ENCODE results near the gene DCDC1. TPM values are rescaled to one million over a fixed set of nuclear protein-coding genes. Genes with fewer than 3 reads are reported as not detected.

DCDC1 gene
- total and polyA plus RNA-seq, 4 experiments from 2014 or later = 0.14 to 0.29 (median 0.17) TPM; not detected in 1

- Histone ChIP-seq H3K4me3 (ENCODE audit: low read length in 2 of 2) (no peak overlapping the region), H3K36me3 (ENCODE audit: insufficient read depth, low read length) (no peaks in the 10 kb centered on the region), H3K27me3 (ENCODE audit: insufficient read depth, low read length) (no peaks in the 10 kb centered on the region), H3K4me1 (ENCODE audit: insufficient read depth, low read length) (no peaks in the 10 kb centered on the region), H3K9me3 (ENCODE audit: control insufficient read depth in 1 of 2, low read length in 2 of 2) (no peaks in the 10 kb centered on the region), H3K27ac (ENCODE audit: low read depth, low read length) (no peak overlapping the region)
- H3K27ac Mint-ChIP-seq = no peak overlapping the region
- no peak for DNase-seq
- ChIA-PET CTCF (ENCODE audit: partially characterized antibody) (interaction anchor here (1.3 kb wide), 1 partner anchor 13 kb away, joined by 3 read pairs; no protein-coding TSS in a partner anchor), POLR2A (ENCODE audit: partially characterized antibody) (no interaction called here)
- H3K27me3 Mint-ChIP-seq = no peaks in the 10 kb centered on the region
- no peaks in the 10 kb centered on the region for H3K4me1 Mint-ChIP-seq
- intact Hi-C loops (cut with micrococcal nuclease) = no loop called here
- no peak overlapping the region for H3K4me3 Mint-ChIP-seq
- peaks cover 0 to 5% (median 0%) of the 10 kb centered on the region in 8 donors for H3K9me3 Mint-ChIP-seq
- H3K36me3 Mint-ChIP-seq = no peaks in the 10 kb centered on the region
Measured at GRCh38 chr11:30859669-30860068, 509.9 kb downstream of the DCDC1 start.

- no peak overlapping the region for H3K27ac ChIP-seq (ENCODE audit: low read depth, low read length)
- Mint-ChIP-seq H3K27ac (no peak overlapping the region), H3K36me3 (no peaks in the 10 kb centered on the region), H3K4me1 (no peaks in the 10 kb centered on the region), H3K4me3 (no peak overlapping the region), H3K9me3 (peaks cover 0 to 5% (median 0%) of the 10 kb centered on the region in 8 donors), H3K27me3 (no peaks in the 10 kb centered on the region)
- POLR2A ChIA-PET (ENCODE audit: partially characterized antibody) = no interaction called here
- H3K4me1 ChIP-seq (ENCODE audit: insufficient read depth, low read length) = no peaks in the 10 kb centered on the region
- no peaks in the 10 kb centered on the region for H3K27me3 ChIP-seq (ENCODE audit: insufficient read depth, low read length)
- intact Hi-C loops (cut with micrococcal nuclease) = no loop called here
- H3K36me3 ChIP-seq (ENCODE audit: insufficient read depth, low read length) = no peaks in the 10 kb centered on the region
- no peaks in the 10 kb centered on the region for H3K9me3 ChIP-seq (ENCODE audit: control insufficient read depth in 1 of 2, low read length in 2 of 2)
- no peak for DNase-seq
- CTCF ChIA-PET (ENCODE audit: partially characterized antibody) = no interaction called here
- H3K4me3 ChIP-seq (ENCODE audit: low read length in 2 of 2) = no peak overlapping the region
Measured at GRCh38 chr11:30855383-30856006, 514.0 kb downstream of the DCDC1 start.

GRCh38 chr11:30853439-30853838 is 516.1 kb downstream of the DCDC1 start:
- H3K27me3 ChIP-seq (ENCODE audit: insufficient read depth, low read length) = no peaks in the 10 kb centered on the region
- ChIA-PET CTCF (ENCODE audit: partially characterized antibody) (no interaction called here), POLR2A (ENCODE audit: partially characterized antibody) (no interaction called here)
- Mint-ChIP-seq H3K4me3 (no peak overlapping the region), H3K27ac (no peak overlapping the region), H3K4me1 (no peaks in the 10 kb centered on the region), H3K36me3 (no peaks in the 10 kb centered on the region), H3K9me3 (peaks cover 0 to 3% (median 0%) of the 10 kb centered on the region in 8 donors), H3K27me3 (no peaks in the 10 kb centered on the region)
- no peak overlapping the region for H3K27ac ChIP-seq (ENCODE audit: low read depth, low read length)
- no peak overlapping the region for H3K4me3 ChIP-seq (ENCODE audit: low read length in 2 of 2)
- H3K4me1 ChIP-seq (ENCODE audit: insufficient read depth, low read length) = no peaks in the 10 kb centered on the region
- DNase-seq = no peak
- H3K36me3 ChIP-seq (ENCODE audit: insufficient read depth, low read length) = no peaks in the 10 kb centered on the region
- no peaks in the 10 kb centered on the region for H3K9me3 ChIP-seq (ENCODE audit: control insufficient read depth in 1 of 2, low read length in 2 of 2)
- intact Hi-C loops (cut with micrococcal nuclease) = no loop called here

DNA sequence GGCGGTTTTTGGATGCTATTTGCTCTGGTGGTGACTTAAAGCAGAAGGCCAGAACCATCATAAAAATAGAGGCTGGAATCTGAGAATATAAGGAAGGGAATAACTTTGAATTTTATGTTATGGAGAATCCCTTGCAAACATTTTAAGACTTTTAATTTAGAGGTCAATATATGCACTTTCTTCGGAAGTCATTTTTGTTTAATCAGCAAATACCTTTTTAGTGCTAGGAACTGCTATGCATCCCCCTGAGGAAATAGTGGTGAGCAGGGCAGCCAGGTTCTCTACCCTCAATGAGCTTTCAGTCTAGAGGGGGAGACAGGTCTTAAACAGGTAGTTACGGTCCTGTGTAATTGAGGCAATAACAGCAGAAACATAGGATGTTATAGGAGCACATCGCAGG is 516.9 kb downstream of the DCDC1 start:
- ChIA-PET POLR2A (ENCODE audit: partially characterized antibody) (no interaction called here), CTCF (ENCODE audit: partially characterized antibody) (no interaction called here)
- Histone ChIP-seq H3K4me3 (ENCODE audit: low read length in 2 of 2) (no peak overlapping the region), H3K9me3 (ENCODE audit: control insufficient read depth in 1 of 2, low read length in 2 of 2) (no peaks in the 10 kb centered on the region), H3K36me3 (ENCODE audit: insufficient read depth, low read length) (no peaks in the 10 kb centered on the region), H3K27me3 (ENCODE audit: insufficient read depth, low read length) (no peaks in the 10 kb centered on the region), H3K27ac (ENCODE audit: low read depth, low read length) (no peak overlapping the region), H3K4me1 (ENCODE audit: insufficient read depth, low read length) (no peaks in the 10 kb centered on the region)
- Mint-ChIP-seq H3K27ac (no peak overlapping the region), H3K9me3 (peaks cover 0 to 10% (median 4%) of the 10 kb centered on the region in 8 donors), H3K36me3 (no peaks in the 10 kb centered on the region), H3K4me3 (no peak overlapping the region), H3K27me3 (no peaks in the 10 kb centered on the region), H3K4me1 (no peaks in the 10 kb centered on the region)
- intact Hi-C loops (cut with micrococcal nuclease) = no loop called here
- DNase-seq = no peak

GRCh38 chr11:30852091-30852490 is 517.4 kb downstream of the DCDC1 start:
- Mint-ChIP-seq H3K36me3 (no peaks in the 10 kb centered on the region), H3K4me3 (no peak overlapping the region), H3K27ac (no peak overlapping the region), H3K9me3 (peaks cover 0 to 10% (median 5%) of the 10 kb centered on the region in 8 donors), H3K4me1 (no peaks in the 10 kb centered on the region), H3K27me3 (no peaks in the 10 kb centered on the region)
- ChIA-PET POLR2A (ENCODE audit: partially characterized antibody) (no interaction called here), CTCF (ENCODE audit: partially characterized antibody) (no interaction called here)
- Histone ChIP-seq H3K27ac (ENCODE audit: low read depth, low read length) (no peak overlapping the region), H3K36me3 (ENCODE audit: insufficient read depth, low read length) (no peaks in the 10 kb centered on the region), H3K27me3 (ENCODE audit: insufficient read depth, low read length) (no peaks in the 10 kb centered on the region), H3K4me3 (ENCODE audit: low read length in 2 of 2) (no peak overlapping the region), H3K9me3 (ENCODE audit: control insufficient read depth in 1 of 2, low read length in 2 of 2) (no peaks in the 10 kb centered on the region), H3K4me1 (ENCODE audit: insufficient read depth, low read length) (no peaks in the 10 kb centered on the region)
- intact Hi-C loops (cut with micrococcal nuclease) = no loop called here
- DNase-seq = no peak

- intact Hi-C loops (cut with micrococcal nuclease) = no loop called here
- Mint-ChIP-seq H3K4me3 (no peak overlapping the region), H3K9me3 (peaks cover 0 to 16% (median 8%) of the 10 kb centered on the region in 8 donors), H3K27ac (no peak overlapping the region), H3K27me3 (no peaks in the 10 kb centered on the region), H3K4me1 (no peaks in the 10 kb centered on the region), H3K36me3 (no peaks in the 10 kb centered on the region)
- no peak overlapping the region for H3K27ac ChIP-seq (ENCODE audit: low read depth, low read length)
- ChIA-PET CTCF (ENCODE audit: partially characterized antibody) (no interaction called here), POLR2A (ENCODE audit: partially characterized antibody) (no interaction called here)
- no peaks in the 10 kb centered on the region for H3K9me3 ChIP-seq (ENCODE audit: control insufficient read depth in 1 of 2, low read length in 2 of 2)
- H3K4me1 ChIP-seq (ENCODE audit: insufficient read depth, low read length) = no peaks in the 10 kb centered on the region
- no peaks in the 10 kb centered on the region for H3K36me3 ChIP-seq (ENCODE audit: insufficient read depth, low read length)
- H3K27me3 ChIP-seq (ENCODE audit: insufficient read depth, low read length) = no peaks in the 10 kb centered on the region
- H3K4me3 ChIP-seq (ENCODE audit: low read length in 2 of 2) = no peak overlapping the region
- DNase-seq = no peak
Measured at GRCh38 chr11:30837252-30837651, 532.3 kb downstream of the DCDC1 start.

- Histone ChIP-seq H3K9me3 (ENCODE audit: control insufficient read depth in 1 of 2, low read length in 2 of 2) (no peaks in the 10 kb centered on the region), H3K27ac (ENCODE audit: low read depth, low read length) (no peak overlapping the region), H3K36me3 (ENCODE audit: insufficient read depth, low read length) (no peaks in the 10 kb centered on the region), H3K27me3 (ENCODE audit: insufficient read depth, low read length) (no peaks in the 10 kb centered on the region), H3K4me1 (ENCODE audit: insufficient read depth, low read length) (no peaks in the 10 kb centered on the region), H3K4me3 (ENCODE audit: low read length in 2 of 2) (no peak overlapping the region)
- no peak overlapping the region for H3K4me3 Mint-ChIP-seq
- intact Hi-C loops (cut with micrococcal nuclease) = no loop called here
- H3K27ac Mint-ChIP-seq = no peak overlapping the region
- H3K4me1 Mint-ChIP-seq = no peaks in the 10 kb centered on the region
- H3K9me3 Mint-ChIP-seq = peaks cover 0 to 20% (median 9%) of the 10 kb centered on the region in 8 donors
- no peaks in the 10 kb centered on the region for H3K27me3 Mint-ChIP-seq
- ChIA-PET POLR2A (ENCODE audit: partially characterized antibody) (no interaction called here), CTCF (ENCODE audit: partially characterized antibody) (no interaction called here)
- no peaks in the 10 kb centered on the region for H3K36me3 Mint-ChIP-seq
- DNase-seq = no peak
Measured at GRCh38 chr11:30832831-30833230, 536.7 kb downstream of the DCDC1 start.

DNA sequence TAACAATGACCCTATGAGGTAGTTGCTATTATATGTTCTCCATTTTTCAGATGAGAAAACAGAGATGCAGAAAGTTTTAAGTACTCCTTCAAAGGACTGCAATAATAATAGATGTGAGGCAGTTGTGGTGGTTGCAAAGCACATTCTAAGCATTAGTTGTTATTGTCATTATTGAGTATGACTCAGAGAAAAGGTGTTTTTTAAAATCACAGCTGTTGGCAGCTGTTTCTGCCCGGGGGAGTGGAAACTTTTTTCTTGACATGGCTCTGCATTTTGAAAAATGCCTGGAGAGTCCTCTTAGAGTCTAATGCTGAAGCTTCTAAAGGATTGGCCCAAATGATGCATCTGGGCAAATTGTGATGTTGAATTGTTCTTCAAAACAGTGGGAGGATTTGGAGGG is 538.9 kb downstream of the DCDC1 start:
- no peak for DNase-seq
- no peak overlapping the region for H3K27ac ChIP-seq (ENCODE audit: low read depth, low read length)
- H3K36me3 ChIP-seq (ENCODE audit: insufficient read depth, low read length) = no peaks in the 10 kb centered on the region
- H3K27me3 Mint-ChIP-seq = no peaks in the 10 kb centered on the region
- H3K4me3 ChIP-seq (ENCODE audit: low read length in 2 of 2) = no peak overlapping the region
- no peak overlapping the region for H3K27ac Mint-ChIP-seq
- H3K4me1 Mint-ChIP-seq = no peaks in the 10 kb centered on the region
- H3K9me3 Mint-ChIP-seq = peaks cover 0 to 18% (median 9%) of the 10 kb centered on the region in 8 donors
- H3K36me3 Mint-ChIP-seq = no peaks in the 10 kb centered on the region
- H3K9me3 ChIP-seq (ENCODE audit: control insufficient read depth in 1 of 2, low read length in 2 of 2) = no peaks in the 10 kb centered on the region
- intact Hi-C loops (cut with micrococcal nuclease) = no loop called here
- ChIA-PET POLR2A (ENCODE audit: partially characterized antibody) (no interaction called here), CTCF (ENCODE audit: partially characterized antibody) (no interaction called here)
- no peaks in the 10 kb centered on the region for H3K27me3 ChIP-seq (ENCODE audit: insufficient read depth, low read length)
- H3K4me3 Mint-ChIP-seq = no peak overlapping the region
- no peaks in the 10 kb centered on the region for H3K4me1 ChIP-seq (ENCODE audit: insufficient read depth, low read length)
